Measurements from ENCODE around the gene PPP3CA.

GRCh38 chr4:101239665-101240064 is 107.7 kb downstream of the PPP3CA start:
- TF ChIP-seq EP300 (IDR thresholded peaks at IDR 0.05) (no peak), POLR2A (IDR thresholded peaks at IDR 0.05) (no peak)
- TF ChIP-seq, protein P1, sequence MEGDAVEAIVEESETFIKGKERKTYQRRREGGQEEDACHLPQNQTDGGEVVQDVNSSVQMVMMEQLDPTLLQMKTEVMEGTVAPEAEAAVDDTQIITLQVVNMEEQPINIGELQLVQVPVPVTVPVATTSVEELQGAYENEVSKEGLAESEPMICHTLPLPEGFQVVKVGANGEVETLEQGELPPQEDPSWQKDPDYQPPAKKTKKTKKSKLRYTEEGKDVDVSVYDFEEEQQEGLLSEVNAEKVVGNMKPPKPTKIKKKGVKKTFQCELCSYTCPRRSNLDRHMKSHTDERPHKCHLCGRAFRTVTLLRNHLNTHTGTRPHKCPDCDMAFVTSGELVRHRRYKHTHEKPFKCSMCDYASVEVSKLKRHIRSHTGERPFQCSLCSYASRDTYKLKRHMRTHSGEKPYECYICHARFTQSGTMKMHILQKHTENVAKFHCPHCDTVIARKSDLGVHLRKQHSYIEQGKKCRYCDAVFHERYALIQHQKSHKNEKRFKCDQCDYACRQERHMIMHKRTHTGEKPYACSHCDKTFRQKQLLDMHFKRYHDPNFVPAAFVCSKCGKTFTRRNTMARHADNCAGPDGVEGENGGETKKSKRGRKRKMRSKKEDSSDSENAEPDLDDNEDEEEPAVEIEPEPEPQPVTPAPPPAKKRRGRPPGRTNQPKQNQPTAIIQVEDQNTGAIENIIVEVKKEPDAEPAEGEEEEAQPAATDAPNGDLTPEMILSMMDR (IDR thresholded peaks at IDR 0.05) = no peak

Data from tibial nerve (tissue), 4 donors.